ENCODE measurements around the gene FMNL3.
A peak's percentile ranks its signal among the peaks of the same experiment; 100 is the strongest.

FMNL3 gene

GRCh38 chr12:49702009-49702408 is 5.2 kb downstream of the FMNL3 start:
- TF ChIP-seq CTCF (IDR thresholded peaks at IDR 0.05; ENCODE audit: low read depth, low read length): no peak
- in situ Hi-C loops (cut with HindIII; ENCODE audit: low sequenced_read_pairs): no loop called here
- no peak for DNase-seq (ENCODE audit: low read depth, low spot score)
- no peak overlapping the region for H3K4me3 ChIP-seq (ENCODE audit: low read depth, low read length)

- H3K4me3 ChIP-seq (ENCODE audit: low read depth, low read length): peak overlapping the region; percentile 1
- in situ Hi-C loops (cut with HindIII; ENCODE audit: low sequenced_read_pairs): no loop called here
- DNase-seq (ENCODE audit: low read depth, low spot score): peak; percentile 67
- no peak for TF ChIP-seq CTCF (IDR thresholded peaks at IDR 0.05; ENCODE audit: low read depth, low read length)
These were observed 8.3 kb downstream of the FMNL3 start for GRCh38 chr12:49698619-49699545.

GRCh38 chr12:49697808-49698207 is 9.4 kb downstream of the FMNL3 start:
- no peak overlapping the region for H3K4me3 ChIP-seq (ENCODE audit: low read depth, low read length)
- no peak for TF ChIP-seq CTCF (IDR thresholded peaks at IDR 0.05; ENCODE audit: low read depth, low read length)
- DNase-seq (ENCODE audit: low read depth, low spot score): no peak
- in situ Hi-C loops (cut with HindIII; ENCODE audit: low sequenced_read_pairs): no loop called here

- in situ Hi-C loops (cut with HindIII; ENCODE audit: low sequenced_read_pairs): no loop called here
- no peak for DNase-seq (ENCODE audit: low read depth, low spot score)
- no peak for TF ChIP-seq CTCF (IDR thresholded peaks at IDR 0.05; ENCODE audit: low read depth, low read length)
- H3K4me3 ChIP-seq (ENCODE audit: low read depth, low read length): no peak overlapping the region
These were observed 10.5 kb downstream of the FMNL3 start for GRCh38 chr12:49696723-49697122.

- H3K4me3 ChIP-seq (ENCODE audit: low read depth, low read length): no peak overlapping the region
- no peak for TF ChIP-seq CTCF (IDR thresholded peaks at IDR 0.05; ENCODE audit: low read depth, low read length)
- DNase-seq (ENCODE audit: low read depth, low spot score): peak; percentile 10
- in situ Hi-C loops (cut with HindIII; ENCODE audit: low sequenced_read_pairs): no loop called here
These were observed 13.2 kb downstream of the FMNL3 start for GRCh38 chr12:49693931-49694444.

- no peak for DNase-seq (ENCODE audit: low read depth, low spot score)
- in situ Hi-C loops (cut with HindIII; ENCODE audit: low sequenced_read_pairs): no loop called here
- no peak overlapping the region for H3K4me3 ChIP-seq (ENCODE audit: low read depth, low read length)
- TF ChIP-seq CTCF (IDR thresholded peaks at IDR 0.05; ENCODE audit: low read depth, low read length): no peak
These were observed 14.4 kb downstream of the FMNL3 start for GRCh38 chr12:49692851-49693250.
